Measurements from ENCODE around the gene GPR4.

- TF ChIP-seq CTCF (IDR thresholded peaks at IDR 0.05), result peak; percentile 91 to 99 (median 96)
- TF ChIP-seq POLR2A (IDR thresholded peaks at IDR 0.05), result no peak
Measured at GRCh38 chr19:45643024-45643926, 41.3 kb upstream of the GPR4 start.

Data from upper lobe of left lung (tissue), 4 donors.